Measurements from ENCODE around the gene SNPH. TPM values are rescaled to one million over a fixed set of nuclear protein-coding genes. Genes with fewer than 3 reads are reported as not detected.

The SNPH gene
- total RNA-seq, 1 donor from 2014 or later, result 11.2 TPM

DNA sequence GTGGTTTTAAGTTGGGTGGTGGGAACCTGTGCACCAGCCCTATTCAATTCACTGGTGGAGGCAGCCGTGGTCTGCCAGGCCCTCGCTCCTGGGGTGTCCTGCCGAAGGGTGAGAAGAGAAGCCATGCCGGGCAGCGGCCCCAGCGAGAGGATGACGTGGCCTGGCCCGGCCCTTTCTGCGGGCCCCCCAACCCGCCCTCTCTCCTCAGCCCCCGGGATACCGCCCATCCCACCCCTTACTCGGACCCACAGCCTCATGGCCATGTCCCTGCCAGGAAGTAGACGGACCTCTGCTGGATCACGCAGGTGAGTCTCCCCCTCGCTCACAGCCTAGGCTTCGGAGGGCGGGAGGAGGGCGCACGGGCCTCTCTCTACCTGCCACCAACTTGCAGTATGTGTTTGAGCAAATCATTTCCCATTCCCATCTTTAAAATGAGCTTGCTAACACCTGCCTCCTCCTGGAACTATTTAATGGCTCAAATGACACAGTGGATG is 30.1 kb downstream of the SNPH start:
- H3K27me3 ChIP-seq (ENCODE audit: low read depth), result no peaks in the 10 kb centered on the region
- H3K9me3 ChIP-seq (replicated peaks), result no peaks in the 10 kb centered on the region
- TF ChIP-seq, protein P1, sequence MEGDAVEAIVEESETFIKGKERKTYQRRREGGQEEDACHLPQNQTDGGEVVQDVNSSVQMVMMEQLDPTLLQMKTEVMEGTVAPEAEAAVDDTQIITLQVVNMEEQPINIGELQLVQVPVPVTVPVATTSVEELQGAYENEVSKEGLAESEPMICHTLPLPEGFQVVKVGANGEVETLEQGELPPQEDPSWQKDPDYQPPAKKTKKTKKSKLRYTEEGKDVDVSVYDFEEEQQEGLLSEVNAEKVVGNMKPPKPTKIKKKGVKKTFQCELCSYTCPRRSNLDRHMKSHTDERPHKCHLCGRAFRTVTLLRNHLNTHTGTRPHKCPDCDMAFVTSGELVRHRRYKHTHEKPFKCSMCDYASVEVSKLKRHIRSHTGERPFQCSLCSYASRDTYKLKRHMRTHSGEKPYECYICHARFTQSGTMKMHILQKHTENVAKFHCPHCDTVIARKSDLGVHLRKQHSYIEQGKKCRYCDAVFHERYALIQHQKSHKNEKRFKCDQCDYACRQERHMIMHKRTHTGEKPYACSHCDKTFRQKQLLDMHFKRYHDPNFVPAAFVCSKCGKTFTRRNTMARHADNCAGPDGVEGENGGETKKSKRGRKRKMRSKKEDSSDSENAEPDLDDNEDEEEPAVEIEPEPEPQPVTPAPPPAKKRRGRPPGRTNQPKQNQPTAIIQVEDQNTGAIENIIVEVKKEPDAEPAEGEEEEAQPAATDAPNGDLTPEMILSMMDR (IDR thresholded peaks at IDR 0.05; ENCODE audit: borderline replicate concordance), result no peak
- intact Hi-C loops (cut with micrococcal nuclease), result no loop called here
- H3K36me3 ChIP-seq, result peaks cover 20% of the 10 kb centered on the region
- peaks cover 7% of the 10 kb centered on the region for H3K4me1 ChIP-seq
- H3K4me3 ChIP-seq, result no peak overlapping the region
- H3K27ac ChIP-seq (replicated peaks), result no peak overlapping the region
- DNase-seq, result no peak

DNA sequence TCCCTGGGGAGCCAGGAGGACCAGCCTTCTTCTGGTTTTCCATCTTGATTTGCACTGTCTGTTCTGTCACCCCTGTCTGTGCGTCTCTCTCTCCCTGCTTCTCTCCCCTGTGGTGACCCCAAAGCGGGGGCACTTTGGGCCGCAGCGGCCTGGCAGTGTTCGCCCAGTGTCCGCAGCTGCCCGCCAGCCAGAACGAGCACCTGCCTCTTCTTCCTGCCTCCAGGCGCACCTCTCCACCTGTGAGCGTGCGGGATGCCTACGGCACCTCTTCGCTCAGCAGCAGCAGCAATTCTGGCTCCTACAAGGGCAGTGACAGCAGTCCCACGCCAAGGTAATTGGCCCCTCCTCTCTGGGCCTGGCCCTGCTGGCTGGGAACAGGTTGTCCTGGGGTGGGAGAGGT is 30.8 kb downstream of the SNPH start:
- no peak overlapping the region for H3K4me3 ChIP-seq
- TF ChIP-seq, protein P1 (IDR thresholded peaks at IDR 0.05; ENCODE audit: borderline replicate concordance), result no peak
- no peak overlapping the region for H3K27ac ChIP-seq (replicated peaks)
- DNase-seq, result no peak
- intact Hi-C loops (cut with micrococcal nuclease), result no loop called here
- peaks cover 23% of the 10 kb centered on the region for H3K36me3 ChIP-seq
- no peaks in the 10 kb centered on the region for H3K4me1 ChIP-seq
- H3K9me3 ChIP-seq (replicated peaks), result no peaks in the 10 kb centered on the region
- no peaks in the 10 kb centered on the region for H3K27me3 ChIP-seq (ENCODE audit: low read depth)

GRCh38 chr20:1297486-1297885 is 31.4 kb downstream of the SNPH start:
- no peaks in the 10 kb centered on the region for H3K9me3 ChIP-seq (replicated peaks)
- intact Hi-C loops (cut with micrococcal nuclease), result no loop called here
- H3K27ac ChIP-seq (replicated peaks), result no peak overlapping the region
- H3K4me3 ChIP-seq, result no peak overlapping the region
- H3K4me1 ChIP-seq, result no peaks in the 10 kb centered on the region
- H3K36me3 ChIP-seq, result peaks cover 23% of the 10 kb centered on the region
- no peak for DNase-seq
- TF ChIP-seq, protein P1 (IDR thresholded peaks at IDR 0.05; ENCODE audit: borderline replicate concordance), result no peak
- H3K27me3 ChIP-seq (ENCODE audit: low read depth), result no peaks in the 10 kb centered on the region

DNA sequence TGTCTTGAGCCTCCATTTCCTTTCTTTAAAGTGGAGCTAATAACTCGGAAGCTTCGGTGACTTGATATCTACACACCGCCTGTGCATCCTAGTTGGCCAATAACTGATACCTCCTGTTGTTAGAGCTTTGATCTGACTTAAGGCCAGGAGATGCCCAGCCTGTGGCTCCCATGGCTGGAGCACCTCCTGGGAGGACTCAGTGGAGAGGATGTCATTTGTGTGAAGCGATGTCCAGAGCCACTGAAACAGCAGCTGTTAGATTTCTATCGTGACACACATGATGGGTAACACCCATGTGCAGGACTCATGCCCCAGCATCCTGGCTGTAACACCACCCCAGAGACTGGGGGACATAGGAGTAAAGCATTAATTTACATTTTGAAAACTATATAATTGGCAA is 32.1 kb downstream of the SNPH start:
- Histone ChIP-seq H3K4me3 (no peak overlapping the region), H3K27ac (replicated peaks) (no peak overlapping the region), H3K4me1 (no peaks in the 10 kb centered on the region), H3K9me3 (replicated peaks) (no peaks in the 10 kb centered on the region), H3K36me3 (peaks cover 23% of the 10 kb centered on the region), H3K27me3 (ENCODE audit: low read depth) (no peaks in the 10 kb centered on the region)
- intact Hi-C loops (cut with micrococcal nuclease), result no loop called here
- no peak for DNase-seq
- TF ChIP-seq, protein P1 (IDR thresholded peaks at IDR 0.05; ENCODE audit: borderline replicate concordance), result no peak

- intact Hi-C loops (cut with micrococcal nuclease), result no loop called here
- no peaks in the 10 kb centered on the region for H3K4me1 ChIP-seq
- H3K36me3 ChIP-seq, result peaks cover 23% of the 10 kb centered on the region
- no peaks in the 10 kb centered on the region for H3K27me3 ChIP-seq (ENCODE audit: low read depth)
- no peak for DNase-seq
- TF ChIP-seq, protein P1 (IDR thresholded peaks at IDR 0.05; ENCODE audit: borderline replicate concordance), result no peak
- no peaks in the 10 kb centered on the region for H3K9me3 ChIP-seq (replicated peaks)
- H3K4me3 ChIP-seq, result no peak overlapping the region
- no peak overlapping the region for H3K27ac ChIP-seq (replicated peaks)
Observed at GRCh38 chr20:1298888-1299511, 32.9 kb downstream of the SNPH start.

All from left ventricle myocardium inferior (tissue), 1 donor.